Measurements from ENCODE around the gene KRT222.

Gene KRT222
- 0 reads per million in 4 experiments for total RNA-seq

DNA sequence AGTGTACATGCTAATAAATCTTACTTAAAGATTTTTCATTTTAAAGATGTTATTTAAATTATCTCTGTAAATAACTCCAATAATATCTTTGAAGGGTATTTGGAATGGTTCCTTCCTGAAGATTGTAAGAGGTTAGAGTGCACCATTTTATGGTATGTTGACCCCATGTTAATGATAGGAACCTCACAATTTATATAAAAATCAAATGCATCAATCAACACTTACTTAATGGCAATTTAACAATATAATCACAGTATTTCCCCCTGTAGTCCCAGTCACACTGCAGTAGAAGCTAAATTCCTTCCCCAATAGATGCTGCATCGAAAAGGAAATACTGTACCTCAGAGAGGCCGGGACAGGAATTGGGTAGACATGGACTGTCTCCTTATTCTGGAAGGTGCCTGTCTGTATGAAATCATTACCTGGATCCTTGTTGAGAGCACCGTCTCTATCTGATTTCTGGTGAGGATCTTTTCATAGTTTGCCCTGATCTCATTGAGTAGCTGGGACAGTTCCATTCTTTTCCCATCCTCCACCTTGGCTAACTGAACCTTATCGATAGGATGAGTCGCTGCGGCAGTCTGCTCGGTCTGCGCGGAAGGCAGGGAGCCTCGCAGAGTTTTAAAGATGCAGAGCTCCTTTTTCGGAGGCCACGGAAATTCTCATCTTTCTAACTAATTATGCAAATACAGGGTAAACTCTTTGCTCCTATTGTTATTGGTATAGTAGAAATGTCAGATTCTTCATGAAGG lies at the start of gene KRT222:
Gene KRT222 (minus strand): TSS at position 596 of the 752 bp plus-strand sequence. CDS start 78 bp downstream, at position 518.
- DNase-seq = no peak

GRCh38 chr17:40714473-40714872 lies 49.5 kb upstream of the KRT222 start:
- no peak for DNase-seq

GRCh38 chr17:40707745-40708144 lies 42.8 kb upstream of the KRT222 start:
- no peak for DNase-seq

GRCh38 chr17:40705584-40705983 lies 40.6 kb upstream of the KRT222 start:
- no peak for DNase-seq

GRCh38 chr17:40703652-40704051 lies 38.7 kb upstream of the KRT222 start, which contains the start of gene KRT24:
TSS of gene KRT24 (minus strand) at chr17:40703752. CDS start at chr17:40703693, 59 bp downstream.
- no peak for DNase-seq

- DNase-seq = no peak
These were observed 37.3 kb upstream of the KRT222 start for GRCh38 chr17:40702271-40702670.

DNA sequence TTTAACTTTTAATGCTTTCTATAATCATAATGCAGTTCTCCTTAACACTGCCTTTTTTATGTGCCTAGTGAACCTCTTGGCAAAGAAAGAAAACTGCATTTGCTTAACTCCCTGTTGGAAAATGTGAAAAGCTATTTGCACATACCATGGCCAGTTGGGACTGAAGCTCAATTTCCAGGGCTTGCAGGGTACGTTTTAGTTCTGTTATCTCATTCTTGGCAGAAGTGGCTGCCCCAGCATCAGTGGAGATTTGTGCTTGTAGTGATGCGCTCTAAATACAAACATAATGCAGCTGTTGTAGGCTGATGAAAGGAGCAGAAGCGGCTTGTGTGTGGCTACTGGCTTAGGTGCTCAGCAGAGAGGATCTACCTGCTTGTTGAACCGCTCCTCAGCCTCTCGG lies 34.9 kb upstream of the KRT222 start:
- DNase-seq = no peak

- DNase-seq = no peak
These were observed 34.4 kb upstream of the KRT222 start for GRCh38 chr17:40699371-40699770.

DNA sequence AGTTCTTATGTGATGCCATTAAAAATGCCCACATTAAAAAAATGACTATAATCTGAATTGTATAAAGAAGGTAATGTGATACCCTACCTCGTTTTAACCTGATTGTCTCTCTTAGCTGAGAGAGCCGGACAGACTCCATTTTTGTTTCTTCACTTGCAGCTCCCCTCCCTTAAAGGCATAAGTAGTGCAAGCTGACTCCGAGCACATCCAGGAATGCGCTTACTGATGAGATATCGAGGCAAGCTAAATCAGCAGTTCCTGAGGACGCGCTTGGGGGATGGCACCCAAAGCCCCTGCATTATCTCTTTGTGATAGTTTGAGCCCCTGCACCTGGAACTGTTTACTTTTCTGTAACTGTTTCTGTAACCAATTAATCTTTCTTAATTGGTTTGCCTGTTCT lies 32.3 kb upstream of the KRT222 start:
- no peak for DNase-seq

DNA sequence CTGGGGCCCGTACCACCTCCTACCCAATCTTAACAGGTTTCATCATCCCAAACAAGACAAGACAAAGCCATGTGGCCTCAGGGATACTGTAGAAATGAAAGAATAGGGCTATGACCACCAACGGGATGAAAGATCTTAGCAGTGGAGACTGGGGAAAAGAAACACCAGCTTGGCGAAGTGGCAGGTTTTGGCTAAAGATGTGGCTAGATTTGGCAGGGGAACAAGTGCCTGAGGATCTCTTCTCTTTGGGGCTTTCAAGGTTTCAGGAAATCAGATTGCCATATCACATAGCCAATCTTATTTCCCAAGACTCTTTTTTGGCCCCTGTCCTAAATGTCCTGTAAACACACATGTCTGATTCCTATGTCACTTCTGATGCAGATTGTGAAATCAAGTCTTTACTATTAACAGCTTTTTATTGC lies 31.7 kb upstream of the KRT222 start:
- no peak for DNase-seq

GRCh38 chr17:40695874-40696472 lies 31.0 kb upstream of the KRT222 start:
- no peak for DNase-seq

DNA sequence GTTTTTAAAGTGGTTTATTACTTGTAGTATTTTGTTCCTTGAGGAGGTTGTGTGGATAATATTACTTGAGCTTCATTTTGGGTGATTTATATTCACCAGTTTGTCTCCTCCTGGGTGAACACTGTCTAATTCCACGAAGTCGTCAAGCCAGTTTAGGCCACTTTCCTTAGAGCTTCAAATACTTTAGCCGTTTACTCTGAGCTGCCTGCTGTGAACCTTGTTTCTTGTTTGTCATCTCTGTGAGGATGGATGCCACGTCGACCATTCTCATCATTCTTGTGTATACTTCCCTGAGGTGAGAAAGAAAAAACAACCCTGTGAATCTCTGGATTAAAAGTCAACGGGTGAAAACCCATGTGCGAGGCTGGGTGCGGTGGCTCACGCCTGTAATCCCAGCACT lies 29.6 kb upstream of the KRT222 start:
- DNase-seq = no peak

DNA sequence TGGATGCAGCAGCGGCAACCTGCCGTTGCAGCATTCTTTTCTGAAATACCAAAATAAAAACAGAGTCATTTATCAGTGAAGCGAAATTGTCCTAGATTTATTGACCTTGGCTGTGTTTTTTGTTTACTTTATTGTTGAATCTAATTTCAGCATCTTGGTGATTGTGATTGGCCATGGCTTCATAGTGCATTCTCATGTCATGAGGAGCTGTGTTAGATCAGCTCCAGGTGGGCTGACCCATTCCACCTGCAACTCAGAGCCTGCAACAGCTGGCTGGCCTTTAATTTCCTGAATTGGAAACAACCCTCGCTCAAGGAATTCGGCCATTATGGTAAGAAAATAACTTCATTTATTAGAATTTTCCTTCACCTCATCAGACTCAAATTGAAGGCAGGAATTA lies 22.1 kb upstream of the KRT222 start:
- no peak for DNase-seq

- no peak for DNase-seq
These were observed 21.2 kb upstream of the KRT222 start for GRCh38 chr17:40686192-40686591.

DNA sequence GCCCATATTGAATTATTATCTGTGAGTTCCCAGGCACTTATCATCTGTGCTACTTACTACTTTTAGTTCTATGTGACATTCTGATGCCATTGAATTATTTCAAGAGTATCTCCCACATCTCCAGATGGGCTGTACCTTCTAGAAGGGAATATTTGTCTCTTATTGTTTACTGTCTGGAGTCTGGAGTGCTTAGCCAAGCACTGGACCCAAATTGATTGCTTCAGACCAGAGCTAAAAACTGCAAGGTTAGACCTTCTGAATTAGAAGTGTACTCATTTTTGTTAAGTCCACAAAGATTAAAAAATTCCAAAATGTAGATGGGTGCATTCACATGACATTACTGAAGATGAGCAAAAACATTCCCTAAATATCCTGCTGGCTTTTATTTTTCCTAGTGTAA lies 16.0 kb upstream of the KRT222 start:
- DNase-seq = no peak

- DNase-seq = no peak
These were observed 14.5 kb upstream of the KRT222 start for GRCh38 chr17:40679523-40679907.

DNA sequence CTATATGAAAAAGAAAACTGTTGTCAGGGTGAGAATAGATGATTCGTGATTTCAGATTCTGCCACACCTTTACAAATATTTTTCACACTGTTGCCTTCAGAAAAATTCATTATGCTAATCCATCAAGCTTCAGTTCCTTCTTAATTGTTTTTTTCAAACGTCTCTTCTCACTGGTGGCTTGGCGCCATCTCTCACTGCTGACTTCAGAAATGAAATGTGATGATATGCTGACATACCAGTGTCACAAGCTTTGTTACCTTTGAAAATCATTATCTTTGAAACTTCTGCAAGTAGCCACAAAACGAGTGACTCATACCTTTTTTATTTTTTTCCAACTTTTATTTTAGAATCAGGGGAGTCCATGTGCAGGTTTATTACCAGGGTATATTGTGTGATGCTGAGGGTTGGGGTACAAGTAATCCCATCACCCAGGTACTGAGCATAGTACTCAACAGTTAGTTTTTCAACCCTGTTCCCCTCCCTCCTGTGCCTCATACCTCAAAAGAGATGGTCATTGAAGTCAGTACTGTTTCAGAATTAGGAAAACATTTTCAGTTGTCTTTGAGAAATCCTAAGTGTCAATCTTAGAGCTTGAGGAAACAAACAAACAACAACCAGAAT lies 14.0 kb upstream of the KRT222 start:
- DNase-seq = no peak

DNA sequence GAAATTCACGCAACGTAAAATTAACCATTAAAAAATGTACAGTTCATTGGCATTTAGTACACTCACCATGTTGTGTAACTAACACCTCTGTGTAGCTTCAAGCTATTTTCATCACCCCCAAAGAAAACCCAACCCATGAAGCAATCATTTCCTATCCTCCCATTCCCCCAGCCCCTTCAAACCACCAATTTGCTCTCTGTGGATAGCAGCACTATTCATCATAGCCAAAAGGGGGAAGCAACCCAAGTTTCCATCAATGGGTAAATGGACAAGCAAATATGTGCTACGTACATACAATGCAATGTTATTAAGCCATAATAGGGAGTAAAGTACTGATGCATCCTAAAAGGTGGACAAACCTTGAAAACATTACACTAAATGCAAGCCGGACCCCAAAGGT lies 10.9 kb upstream of the KRT222 start:
- no peak for DNase-seq

DNA sequence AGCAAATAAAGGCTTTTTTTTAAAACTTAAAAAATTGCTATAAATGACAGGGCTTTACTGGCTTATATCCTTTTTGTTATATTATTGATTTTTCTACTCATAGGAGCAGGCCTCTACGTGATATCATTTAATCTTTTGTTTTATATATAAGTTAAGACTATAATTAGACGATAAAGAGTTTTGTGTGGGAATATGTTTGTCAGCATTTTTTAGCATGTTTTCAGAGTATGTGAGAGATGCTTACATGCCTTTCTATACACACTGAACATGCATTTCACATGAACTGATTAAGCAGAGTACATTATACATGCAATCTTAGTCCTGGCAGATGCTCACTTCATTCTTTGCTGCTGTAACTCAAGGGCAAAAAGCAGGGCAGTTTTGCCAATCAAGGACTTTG lies 7.7 kb upstream of the KRT222 start:
- no peak for DNase-seq

DNA sequence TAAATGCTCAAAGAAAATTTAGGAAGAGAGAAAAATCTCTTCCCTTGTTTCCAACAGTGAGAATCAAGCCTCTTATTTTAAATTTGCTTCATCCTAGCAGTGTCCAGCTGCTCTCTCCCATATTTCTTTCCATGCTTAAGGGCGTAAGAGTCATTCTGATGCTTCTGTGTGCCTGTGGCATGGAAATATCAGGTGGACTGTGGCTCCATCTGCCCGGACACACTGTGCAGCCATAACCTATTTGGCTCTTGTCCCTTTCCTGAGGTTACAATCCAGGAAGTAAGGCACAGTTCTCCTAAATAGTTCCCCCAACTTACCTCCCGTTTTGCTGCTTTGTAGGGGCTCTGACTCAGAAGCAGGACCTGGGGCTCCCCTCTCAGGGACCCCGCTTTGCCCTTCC lies 6.3 kb upstream of the KRT222 start:
- DNase-seq = no peak

DNA sequence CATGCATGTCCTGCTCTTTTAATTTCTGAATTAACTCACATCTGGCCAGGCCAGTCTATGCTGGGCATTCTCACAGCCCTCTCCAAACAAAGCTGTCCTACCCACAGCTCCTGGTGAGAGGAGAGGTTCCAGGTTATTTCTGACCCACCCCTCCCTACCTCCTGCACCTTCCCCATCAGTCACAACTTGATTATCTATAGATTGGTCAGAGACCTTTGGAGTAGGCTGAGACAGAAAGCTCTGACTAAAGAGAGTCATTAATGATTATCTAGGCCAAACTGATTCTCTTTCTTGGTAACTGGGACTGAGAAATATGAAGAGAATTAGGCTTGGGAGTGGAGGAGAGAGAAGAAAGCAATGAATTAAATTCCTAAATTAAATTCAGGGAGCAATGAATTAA lies 1.4 kb upstream of the KRT222 start:
- no peak for DNase-seq

GRCh38 chr17:40663252-40663651 lies 1.7 kb downstream of the KRT222 start:
- no peak for DNase-seq

DNA sequence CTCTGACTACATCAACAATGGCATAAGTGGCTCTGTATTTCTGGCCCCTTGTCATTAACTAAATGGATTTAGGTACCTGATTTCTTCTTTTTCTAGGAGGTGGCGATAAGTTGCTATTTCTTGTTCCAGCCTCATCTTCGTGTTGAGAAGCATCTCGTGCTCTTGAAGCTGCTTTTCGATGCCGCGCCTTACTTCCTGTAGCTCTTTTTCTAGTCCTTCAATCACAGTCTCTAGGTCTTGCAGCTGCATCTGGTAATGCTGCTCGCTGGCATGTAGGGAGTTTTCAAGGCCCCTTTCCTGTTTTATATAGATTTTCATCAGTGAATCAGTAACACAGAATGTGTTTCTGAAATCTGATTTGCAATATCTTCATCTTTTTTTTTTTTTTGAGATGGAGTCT lies 5.1 kb downstream of the KRT222 start:
- no peak for DNase-seq

GRCh38 chr17:40658396-40658795 lies 6.6 kb downstream of the KRT222 start:
- no peak for DNase-seq
